Fibroblast of lung (primary cell): ENCODE data around the gene TDRD7.

Source experiments
- EZH2 ChIP-seq: IDR thresholded peaks from 2 replicates; pipeline ENCODE4 v1.5.1; 2012; ENCODE audit warnings: low read length, control low read depth, mild to moderate bottlenecking; ENCODE audit errors: missing control alignments
- TF ChIP-seq, protein P1 (sequence below), 2 donors: IDR thresholded peaks in 1 of 2; conservative IDR thresholded peaks in 1 of 2; 1 replicate in 1 of 2; 2 replicates in 1 of 2; pipeline ENCODE4 v1.5.1; 2011 to 2012; ENCODE audit warnings: low read length in 2 of 2, control low read depth in 1 of 2, inconsistent platforms in 1 of 2, low read depth in 1 of 2, mild to moderate bottlenecking in 1 of 2

GRCh38 chr9:97478301-97478981 lies 66.5 kb downstream of the TDRD7 start:
- TF ChIP-seq, protein P1, sequence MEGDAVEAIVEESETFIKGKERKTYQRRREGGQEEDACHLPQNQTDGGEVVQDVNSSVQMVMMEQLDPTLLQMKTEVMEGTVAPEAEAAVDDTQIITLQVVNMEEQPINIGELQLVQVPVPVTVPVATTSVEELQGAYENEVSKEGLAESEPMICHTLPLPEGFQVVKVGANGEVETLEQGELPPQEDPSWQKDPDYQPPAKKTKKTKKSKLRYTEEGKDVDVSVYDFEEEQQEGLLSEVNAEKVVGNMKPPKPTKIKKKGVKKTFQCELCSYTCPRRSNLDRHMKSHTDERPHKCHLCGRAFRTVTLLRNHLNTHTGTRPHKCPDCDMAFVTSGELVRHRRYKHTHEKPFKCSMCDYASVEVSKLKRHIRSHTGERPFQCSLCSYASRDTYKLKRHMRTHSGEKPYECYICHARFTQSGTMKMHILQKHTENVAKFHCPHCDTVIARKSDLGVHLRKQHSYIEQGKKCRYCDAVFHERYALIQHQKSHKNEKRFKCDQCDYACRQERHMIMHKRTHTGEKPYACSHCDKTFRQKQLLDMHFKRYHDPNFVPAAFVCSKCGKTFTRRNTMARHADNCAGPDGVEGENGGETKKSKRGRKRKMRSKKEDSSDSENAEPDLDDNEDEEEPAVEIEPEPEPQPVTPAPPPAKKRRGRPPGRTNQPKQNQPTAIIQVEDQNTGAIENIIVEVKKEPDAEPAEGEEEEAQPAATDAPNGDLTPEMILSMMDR (conservative IDR thresholded peaks at IDR 0.05 in 1 of 2, IDR thresholded peaks at IDR 0.05 in 1 of 2; ENCODE audit: low read depth in 1 of 2, low read length in 2 of 2) = no peak
- TF ChIP-seq EZH2 = no peak
